ENCODE results near the gene THRA.
A peak's percentile ranks its signal among the peaks of the same experiment; 100 is the strongest.
"Not testable (repeated sequence)": the region's sequence is repeated elsewhere in the genome, so short reads cannot be mapped to it uniquely, and the experiment has no call there.

THRA gene

GRCh38 chr17:40121181-40122135, 58.7 kb downstream of the THRA start, which contains the start of gene MSL1:
MSL1 (plus strand) TSS chr17:40121971; CDS start chr17:40122613, 642 bp downstream.
- DNase-seq = peak; percentile 94

DNA sequence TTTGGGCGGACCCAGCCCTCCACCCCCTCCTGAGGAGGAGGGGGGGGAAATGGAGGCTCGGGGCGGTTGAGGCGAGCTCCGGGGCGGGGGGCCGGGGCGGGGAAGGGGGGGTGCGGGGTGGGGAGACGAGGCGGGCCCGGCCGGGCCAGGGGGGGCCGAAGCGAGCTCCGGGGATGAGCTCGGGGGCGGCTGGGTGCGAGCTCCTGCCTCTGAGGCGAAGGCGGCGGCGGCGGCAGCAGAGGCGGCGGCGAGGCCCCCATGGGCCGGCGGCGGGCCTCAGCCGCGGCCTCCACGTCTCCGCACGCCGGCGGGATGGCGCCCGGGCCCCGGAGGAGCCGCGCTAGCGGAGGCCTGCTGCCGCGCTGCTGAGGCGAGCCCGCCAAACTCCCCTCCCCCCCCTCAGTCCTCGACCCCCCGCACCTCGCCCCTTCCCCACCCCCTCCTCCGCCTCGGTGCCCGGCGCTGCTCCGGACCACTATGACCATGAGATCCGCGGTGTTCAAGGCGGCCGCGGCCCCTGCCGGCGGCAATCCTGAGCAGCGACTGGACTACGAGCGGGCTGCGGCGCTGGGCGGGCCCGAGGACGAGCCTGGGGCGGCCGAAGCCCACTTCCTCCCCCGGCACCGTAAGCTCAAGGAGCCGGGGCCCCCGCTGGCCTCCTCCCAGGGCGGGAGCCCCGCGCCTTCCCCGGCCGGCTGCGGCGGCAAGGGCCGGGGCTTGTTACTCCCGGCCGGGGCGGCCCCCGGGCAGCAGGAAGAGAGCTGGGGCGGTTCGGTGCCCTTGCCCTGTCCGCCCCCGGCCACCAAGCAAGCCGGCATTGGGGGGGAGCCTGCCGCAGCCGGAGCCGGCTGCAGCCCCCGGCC, 59.6 kb downstream of the THRA start:
- DNase-seq = peak; percentile 78

- peak; percentile 84 for DNase-seq
These were observed 60.4 kb downstream of the THRA start for GRCh38 chr17:40122999-40123810.

- no peak for DNase-seq
These were observed 61.0 kb downstream of the THRA start for GRCh38 chr17:40123811-40124114.

GRCh38 chr17:40124279-40125141, 61.7 kb downstream of the THRA start:
- no peak for DNase-seq

- no peak for DNase-seq
These were observed 66.7 kb downstream of the THRA start for GRCh38 chr17:40129498-40129897.

GRCh38 chr17:40130352-40131042, 67.7 kb downstream of the THRA start:
- no peak for DNase-seq

- DNase-seq = no peak
These were observed 71.4 kb downstream of the THRA start for GRCh38 chr17:40134184-40134583.

DNA sequence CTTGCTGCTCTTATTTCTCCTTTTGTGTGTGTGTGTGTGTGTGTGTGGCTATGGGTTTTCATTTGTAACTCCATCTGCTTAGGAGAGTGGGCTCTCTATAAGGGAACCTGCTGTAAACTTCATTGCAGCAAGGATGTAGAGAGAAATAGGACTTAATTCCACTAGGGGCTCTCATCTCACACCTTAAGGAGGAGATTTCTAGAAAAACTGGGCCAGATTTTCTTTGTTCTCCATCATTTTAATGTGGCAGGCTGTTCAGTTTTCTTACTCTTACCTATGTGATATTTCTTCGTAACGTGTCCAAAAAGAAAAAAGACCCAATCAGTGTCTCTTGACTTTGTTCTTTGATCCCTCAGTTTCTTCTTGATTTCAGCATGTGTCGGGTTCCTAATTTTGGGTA, 73.1 kb downstream of the THRA start:
- no peak for DNase-seq

- no peak for DNase-seq
These were observed 76.8 kb downstream of the THRA start for GRCh38 chr17:40139566-40140058.

GRCh38 chr17:40143166-40143565, 80.4 kb downstream of the THRA start:
- DNase-seq = not testable (repeated sequence)

Measured in activated CD8-positive, alpha-beta memory T cell treated with anti-CD3 and anti-CD28 coated beads for 24 hours (primary cell).